GM18861 (cell line): ENCODE measurements around the gene NLRC4.
"Not testable (repeated sequence)": the region's sequence is repeated elsewhere in the genome, so short reads cannot be mapped to it uniquely, and the experiment has no call there.

Source experiments
- ATAC-seq: cut with Tn5 transposase; IDR thresholded peaks from one replicate; pipeline ENCODE4 v1.9.1; 2021; ENCODE audit not compliant: unreplicated experiment

Gene NLRC4, protein sequence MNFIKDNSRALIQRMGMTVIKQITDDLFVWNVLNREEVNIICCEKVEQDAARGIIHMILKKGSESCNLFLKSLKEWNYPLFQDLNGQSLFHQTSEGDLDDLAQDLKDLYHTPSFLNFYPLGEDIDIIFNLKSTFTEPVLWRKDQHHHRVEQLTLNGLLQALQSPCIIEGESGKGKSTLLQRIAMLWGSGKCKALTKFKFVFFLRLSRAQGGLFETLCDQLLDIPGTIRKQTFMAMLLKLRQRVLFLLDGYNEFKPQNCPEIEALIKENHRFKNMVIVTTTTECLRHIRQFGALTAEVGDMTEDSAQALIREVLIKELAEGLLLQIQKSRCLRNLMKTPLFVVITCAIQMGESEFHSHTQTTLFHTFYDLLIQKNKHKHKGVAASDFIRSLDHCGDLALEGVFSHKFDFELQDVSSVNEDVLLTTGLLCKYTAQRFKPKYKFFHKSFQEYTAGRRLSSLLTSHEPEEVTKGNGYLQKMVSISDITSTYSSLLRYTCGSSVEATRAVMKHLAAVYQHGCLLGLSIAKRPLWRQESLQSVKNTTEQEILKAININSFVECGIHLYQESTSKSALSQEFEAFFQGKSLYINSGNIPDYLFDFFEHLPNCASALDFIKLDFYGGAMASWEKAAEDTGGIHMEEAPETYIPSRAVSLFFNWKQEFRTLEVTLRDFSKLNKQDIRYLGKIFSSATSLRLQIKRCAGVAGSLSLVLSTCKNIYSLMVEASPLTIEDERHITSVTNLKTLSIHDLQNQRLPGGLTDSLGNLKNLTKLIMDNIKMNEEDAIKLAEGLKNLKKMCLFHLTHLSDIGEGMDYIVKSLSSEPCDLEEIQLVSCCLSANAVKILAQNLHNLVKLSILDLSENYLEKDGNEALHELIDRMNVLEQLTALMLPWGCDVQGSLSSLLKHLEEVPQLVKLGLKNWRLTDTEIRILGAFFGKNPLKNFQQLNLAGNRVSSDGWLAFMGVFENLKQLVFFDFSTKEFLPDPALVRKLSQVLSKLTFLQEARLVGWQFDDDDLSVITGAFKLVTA

DNA sequence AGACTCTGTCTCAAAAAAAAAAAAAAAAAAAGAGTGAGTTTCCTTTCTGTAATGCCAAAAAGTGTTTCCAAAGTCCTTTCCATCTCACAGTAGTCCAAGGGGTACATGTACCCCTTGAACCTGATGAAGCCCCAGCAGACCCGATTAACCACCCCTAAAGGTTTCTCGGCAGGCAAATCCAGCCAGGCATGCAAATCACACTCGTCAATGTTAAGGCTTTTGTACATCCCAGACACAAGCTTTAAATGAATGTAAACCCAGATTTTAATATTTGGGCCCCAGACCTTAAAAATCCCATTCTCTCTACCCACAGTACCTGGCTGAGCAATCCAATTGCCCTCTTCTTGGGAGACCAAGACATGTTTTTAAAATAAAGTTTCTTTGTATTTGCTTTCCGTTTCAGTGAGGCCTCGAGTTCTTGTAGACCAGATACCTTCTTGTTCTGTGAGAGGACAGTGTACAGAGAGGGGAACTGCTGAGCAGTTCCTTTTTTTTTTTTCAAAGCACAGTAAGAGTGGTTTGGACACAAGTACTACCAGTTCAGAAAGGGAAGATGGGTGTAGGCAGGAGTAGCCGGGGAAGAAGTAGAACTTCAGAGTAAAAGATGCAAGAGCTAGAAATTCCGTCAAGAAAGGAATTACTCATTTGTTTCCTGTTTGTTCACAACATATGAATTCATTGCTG is at the start of gene NLRC4:
TSS of gene NLRC4 (minus strand) at position 465 of the 684 bp plus-strand sequence. CDS start 8,111 bp downstream, outside the sequence.
- peak; percentile 90 for ATAC-seq

DNA sequence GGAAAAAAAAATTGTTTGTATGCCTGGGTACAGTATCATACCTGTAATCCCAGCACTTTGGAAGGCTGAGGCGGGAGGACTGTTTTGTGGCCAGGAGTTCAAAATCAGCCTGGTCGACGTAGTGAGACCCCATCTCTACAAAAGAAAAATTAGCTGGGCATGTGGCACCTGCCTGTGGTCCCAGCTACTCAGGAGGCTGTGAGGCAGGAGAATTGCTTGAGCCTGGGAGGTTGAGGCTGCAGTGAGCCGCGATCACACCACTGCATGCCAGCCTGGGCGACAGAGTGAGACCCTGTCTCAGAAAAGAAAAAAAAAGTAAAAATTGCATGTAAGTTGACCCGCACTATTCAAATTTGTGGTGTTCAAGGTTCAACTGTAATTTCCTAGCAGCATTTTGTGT is 45.9 kb upstream of the NLRC4 start:
- ATAC-seq = no peak

DNA sequence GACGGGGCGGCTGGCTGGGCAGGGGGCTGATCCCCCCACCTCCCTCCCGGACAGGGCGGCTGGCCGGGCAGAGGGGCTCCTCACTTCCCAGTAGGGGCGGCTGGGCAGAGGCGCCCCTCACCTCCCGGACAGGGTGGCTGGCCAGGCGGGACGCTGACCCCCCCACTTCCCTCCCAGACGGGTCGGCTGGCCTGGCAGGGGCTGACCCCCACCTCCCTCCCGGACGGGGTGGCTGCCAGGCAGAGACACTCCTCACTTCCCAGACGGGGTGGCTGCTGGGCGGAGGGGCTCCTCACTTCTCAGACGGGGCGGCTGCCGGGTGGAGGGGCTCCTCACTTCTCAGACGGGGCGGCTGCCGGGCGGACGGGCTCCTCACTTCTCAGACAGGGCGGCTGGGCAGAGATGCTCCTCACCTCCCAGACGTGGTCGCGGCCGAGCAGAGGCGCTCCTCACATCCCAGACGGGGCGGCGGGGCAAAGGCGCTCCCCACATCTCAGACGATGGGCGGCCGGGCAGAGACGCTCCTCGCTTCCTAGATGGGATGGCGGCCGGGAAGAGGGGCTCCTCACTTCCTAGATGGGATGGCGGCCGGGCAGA is 29.4 kb upstream of the NLRC4 start:
- not testable (repeated sequence) for ATAC-seq

DNA sequence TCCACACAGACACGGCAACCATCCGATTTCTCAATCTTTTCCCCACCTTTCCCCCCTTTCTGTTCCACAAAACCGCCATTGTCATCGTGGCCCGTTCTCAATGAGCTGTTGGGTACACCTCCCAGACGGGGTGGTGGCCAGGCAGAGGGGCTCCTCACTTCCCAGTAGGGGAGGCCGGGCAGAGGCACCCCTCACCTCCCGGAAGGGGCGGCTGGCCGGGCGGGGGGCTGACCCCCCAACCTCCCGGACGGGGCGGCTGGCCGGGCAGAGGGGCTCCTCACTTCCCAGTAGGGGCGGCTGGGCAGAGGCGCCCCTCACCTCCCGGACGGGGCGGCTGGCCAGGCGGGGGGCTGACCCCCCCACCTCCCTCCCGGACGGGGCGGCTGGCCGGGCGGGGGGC is 28.8 kb upstream of the NLRC4 start:
- not testable (repeated sequence) for ATAC-seq

DNA sequence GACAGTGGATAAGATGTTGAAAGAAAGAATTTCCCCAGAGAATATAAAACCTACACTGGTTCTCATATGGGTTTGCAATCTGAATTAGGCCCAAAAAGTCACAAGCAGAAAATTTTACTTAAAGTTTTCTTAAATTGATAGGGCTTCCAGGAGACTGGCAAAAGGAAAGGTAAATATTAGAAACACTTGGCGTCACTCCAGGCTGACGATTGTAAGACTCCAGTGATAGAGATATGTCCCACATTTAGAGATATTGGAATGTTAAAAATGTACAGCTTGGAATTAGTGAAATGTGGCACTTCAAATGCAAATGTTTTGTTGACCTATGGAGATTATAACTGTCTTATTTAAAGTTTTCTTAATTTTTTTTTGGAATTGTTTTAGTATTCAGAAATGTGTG is 27.1 kb upstream of the NLRC4 start:
- no peak for ATAC-seq

DNA sequence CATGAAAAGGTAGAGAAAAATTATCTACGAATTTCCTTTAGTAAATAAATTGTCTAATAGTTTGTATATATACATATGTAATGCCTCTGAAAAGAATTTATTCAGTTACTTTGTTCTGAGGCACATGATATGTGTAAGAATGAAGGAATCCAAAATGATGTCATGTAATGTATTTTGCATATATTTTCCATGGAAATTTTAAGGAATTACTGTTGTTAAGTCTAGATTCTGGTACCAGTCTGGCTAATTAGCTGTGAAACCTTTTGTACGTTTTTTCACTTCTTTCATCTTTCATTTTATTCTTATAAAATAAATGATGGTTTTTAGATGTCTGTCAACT is 25.3 kb upstream of the NLRC4 start:
- ATAC-seq = no peak

DNA sequence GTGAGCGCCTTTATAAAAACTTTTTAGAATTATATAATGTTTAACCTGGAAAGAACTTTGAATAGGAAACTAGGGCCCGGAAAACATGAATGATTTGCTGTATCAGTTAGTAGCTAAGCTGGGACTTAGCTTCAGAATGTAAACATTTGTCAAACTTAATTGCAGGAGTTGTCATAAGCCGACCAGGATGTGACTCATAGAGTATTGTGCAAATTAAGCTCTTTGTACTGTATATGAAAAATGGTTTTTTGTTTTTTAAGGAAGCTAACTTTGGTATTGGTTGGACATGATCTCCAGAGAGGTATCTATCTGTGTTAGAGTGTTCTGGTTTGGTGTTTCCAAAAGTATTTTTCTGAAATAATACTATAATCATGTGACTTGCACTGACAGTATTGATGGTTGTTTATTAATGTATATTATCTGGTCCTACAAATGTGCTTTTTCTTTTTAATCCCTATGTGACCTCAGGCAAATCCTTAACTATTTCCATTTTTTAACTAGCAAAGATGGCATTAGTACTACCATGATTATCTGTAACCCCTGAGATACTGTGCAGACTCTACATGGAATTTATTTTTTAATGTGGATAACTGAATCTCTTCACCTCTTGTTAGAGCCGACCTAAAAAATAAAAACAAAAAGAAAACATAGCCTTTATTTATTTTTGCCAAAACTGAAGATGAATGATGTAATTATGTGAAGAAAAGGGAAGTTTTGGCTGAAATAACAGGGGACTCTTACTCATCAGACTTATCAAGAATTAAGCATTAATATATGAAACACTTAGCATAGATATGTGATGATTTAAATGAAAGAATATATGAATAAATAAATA is 24.7 kb upstream of the NLRC4 start:
- ATAC-seq = no peak

DNA sequence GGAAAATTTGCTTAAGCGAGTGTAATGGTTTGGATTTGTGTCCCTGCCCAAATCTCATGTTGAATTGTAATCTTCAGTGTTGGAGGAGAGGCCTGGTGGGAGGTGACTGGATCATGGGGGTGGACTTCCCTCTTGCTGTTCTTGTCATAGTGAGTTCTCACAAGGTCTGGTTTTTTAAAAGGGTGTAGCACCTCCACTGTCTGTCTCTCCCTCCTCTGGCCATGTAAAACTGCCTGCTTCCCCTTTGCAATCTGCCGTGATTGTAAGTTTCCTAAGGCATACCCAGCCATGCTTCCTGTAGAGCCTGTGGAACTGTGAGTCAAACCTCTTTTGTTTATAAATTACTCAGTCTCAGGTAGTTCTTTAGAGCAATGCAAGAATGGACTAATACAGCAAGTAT is 19.6 kb upstream of the NLRC4 start:
- no peak for ATAC-seq

DNA sequence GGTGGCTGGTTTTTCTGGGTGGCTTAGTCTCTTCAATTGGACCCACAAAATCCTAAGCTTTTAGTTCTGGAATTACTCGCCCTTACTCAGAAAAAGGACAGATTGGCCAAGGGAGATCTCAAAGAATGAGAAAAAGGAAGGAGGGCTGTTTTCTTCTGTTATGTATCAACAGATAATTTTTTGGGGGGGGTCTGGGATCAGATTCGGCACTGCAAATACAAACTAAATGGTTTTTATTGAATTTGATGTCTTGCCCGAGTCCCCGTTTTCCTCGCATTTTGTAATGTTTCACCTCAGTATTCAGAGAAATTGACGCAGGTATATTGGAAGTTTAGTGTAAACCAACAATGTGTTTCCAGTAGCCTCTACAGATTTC is 13.8 kb upstream of the NLRC4 start:
- no peak for ATAC-seq

DNA sequence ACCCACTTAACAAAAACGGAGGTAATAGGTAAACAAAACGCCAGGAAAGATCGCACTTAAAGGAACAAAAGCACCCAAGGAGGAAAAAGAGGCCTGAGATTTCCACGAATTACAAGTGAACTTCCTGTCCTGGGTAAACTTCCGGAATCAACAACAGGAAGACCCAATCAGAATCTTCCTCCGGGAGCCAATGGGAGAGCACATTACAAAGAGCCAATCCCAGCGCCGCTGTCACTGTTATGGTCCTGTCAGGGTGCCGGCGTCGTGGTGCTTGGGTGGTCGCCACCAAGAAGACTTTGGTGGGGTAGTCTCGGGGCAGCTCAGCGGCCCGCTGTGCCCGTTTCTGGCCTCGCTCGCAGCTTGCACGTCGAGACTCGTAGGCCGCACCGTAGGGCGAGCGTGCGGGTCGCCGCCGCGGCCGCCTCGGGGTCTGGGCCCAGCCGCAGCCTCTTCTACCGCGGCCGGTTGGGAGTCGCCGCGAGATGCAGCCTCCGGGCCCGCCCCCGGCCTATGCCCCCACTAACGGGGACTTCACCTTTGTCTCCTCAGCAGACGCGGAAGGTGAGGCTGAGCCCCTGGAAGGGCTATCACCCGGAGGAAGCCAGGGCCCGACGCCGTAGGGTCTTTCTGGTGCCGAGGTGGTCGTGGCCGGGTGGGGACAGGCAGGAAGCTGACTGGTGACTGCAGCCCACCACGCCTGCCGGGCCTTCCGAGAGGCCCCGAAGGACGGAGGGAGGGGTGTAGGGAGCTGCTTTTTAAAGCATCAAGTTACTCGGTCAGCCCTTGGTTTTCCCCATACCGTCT is 13.2 kb upstream of the NLRC4 start, which contains the start of gene YIPF4:
TSS of gene YIPF4 (plus strand) at position 231 of the 804 bp plus-strand sequence. CDS start at position 483, 252 bp downstream.
- peak; percentile 96 for ATAC-seq

DNA sequence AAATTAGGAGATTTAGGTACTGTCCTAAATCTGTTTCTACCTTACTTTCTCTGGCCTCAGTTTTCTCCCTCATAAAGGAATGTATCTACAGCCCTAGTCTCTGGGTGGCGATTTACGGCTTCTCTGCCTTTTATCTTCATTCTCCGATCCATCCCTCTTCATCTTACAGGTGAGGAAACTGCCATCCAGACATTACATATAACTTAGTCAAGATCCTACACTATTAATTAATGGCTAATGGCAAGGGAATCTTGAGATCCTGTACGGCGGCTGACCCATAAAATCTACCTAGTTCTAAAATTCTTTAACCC is 12.6 kb upstream of the NLRC4 start:
- no peak for ATAC-seq

DNA sequence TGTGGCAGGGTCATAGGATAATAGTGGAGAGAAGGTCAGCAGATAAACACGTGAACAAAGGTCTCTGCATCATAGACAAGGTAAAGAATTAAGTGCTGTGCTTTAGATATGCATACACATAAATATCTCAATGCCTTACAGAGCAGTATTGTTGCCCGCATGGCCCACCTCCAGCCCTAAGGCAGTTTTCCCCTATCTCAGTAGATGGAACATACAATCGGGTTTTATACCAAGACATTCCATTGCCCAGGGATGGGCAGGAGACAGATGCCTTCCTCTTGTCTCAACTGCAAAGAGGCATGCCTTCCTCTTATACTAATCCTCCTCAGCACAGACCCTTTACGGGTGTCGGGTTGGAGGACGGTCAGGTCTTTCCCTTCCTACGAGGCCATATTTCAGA is 11.1 kb upstream of the NLRC4 start:
- ATAC-seq = not testable (repeated sequence)

DNA sequence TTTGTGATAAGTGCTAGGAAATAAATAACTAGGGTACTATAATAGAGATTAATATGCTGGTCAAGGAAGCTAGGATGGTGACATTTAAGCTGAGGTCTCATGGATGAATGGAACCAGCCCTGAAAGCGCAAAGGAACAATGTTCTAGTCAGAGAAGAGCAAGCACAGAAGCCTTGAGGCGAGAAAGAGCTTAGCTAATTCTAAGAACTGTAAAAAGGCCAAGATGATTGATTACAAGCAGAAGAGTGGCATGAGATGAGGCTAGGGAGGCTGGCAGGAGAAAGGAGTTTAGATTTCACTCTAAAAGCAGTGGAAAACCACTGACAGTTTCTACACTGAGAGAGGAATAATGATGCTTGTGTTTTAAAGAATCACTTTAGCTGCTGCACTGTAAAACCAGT is 9.6 kb upstream of the NLRC4 start:
- ATAC-seq = no peak

DNA sequence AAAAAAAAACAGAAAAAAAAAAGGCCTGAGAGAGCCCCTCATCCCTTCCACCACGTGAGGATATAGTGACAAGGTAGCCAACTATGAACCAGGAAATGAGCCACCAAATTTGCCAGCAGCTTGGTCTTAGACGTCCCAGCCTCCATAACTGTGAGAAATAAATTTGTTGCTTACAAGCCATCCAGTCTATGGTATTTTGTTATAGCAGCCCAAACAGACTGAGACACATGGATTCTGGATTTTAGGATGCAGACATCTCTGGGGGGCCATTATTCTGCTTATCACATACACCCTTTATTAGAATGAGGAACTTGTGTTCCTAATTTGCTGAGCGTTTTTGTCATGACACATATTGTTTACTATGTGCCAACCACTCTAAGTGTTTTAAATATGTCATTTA is 7.6 kb upstream of the NLRC4 start:
- no peak for ATAC-seq

DNA sequence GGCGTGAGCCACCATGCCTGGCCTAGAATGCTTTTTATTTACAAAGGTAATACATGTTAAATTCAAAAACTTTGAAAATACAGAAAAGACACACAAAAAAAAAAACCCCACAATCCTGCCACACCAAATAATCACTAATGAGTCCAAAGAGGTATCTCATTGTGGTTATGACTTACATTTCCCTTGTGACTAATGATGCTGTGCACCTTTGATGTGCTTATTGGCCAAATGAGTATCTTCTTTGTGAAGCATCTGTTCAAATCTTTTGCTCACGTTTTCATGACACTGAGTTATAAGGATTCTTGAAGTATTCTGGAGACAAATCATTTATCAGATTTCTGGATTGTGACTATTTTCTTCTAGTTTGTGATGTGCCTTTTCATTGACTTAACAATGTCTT is 6.4 kb upstream of the NLRC4 start:
- no peak for ATAC-seq

DNA sequence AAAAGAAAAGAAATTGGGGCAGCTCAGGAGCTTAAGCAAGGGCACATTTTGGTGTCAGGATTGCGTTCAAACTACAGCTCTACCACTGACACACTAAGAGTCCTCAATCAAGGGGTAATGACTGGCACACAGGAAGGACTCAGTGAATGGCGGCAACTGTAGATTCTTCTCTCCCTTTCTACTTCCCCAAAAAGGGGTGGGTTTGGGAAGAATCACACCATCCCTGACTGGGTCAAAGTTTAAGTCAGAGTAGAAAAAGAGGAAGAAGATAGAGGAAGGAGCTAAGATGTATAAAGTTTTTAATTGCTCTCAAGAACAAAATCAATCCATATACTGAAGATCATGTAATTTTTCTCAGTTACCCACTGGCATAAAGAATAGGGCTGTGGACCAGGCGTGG is 2.6 kb downstream of the NLRC4 start:
- no peak for ATAC-seq

DNA sequence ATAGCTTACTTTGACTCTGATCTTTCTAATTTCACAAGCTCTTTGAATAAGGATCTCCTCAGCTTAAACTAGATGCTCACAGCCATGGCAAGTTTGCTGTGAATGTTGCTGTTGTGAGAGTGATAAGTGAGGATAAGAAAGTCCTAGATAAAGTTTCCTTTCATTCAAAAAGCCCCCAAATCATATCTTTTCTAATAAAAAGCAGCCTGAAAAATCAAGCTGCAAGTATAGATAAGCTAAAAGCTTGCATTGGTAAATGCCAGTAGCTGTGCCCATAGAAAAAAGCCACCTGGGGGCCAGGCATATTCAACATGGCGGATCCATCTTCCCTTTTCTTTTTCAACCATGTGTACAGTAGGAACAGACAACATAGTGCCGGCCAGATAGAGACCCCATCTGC is 4.3 kb downstream of the NLRC4 start:
- ATAC-seq = no peak

DNA sequence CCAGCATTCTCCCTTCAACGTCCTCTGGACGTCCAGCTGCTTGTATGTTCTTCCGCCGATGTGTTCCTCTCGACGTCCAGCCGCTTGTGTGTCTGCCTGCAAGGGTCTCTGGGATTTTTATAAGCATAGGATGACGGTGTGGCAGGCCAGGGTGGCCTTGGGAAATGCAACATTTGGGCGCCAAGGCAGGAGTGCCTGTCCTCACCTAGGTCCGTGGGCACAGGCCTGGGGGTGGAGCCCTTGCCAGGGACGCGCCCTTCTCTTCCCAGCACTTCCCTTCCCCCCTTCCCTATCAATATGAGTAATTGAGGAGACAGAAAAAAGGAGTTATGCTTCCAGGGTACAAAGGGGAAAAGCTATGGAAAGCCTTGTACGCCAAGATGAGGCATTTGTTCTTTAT is 6.4 kb downstream of the NLRC4 start:
- ATAC-seq = no peak

DNA sequence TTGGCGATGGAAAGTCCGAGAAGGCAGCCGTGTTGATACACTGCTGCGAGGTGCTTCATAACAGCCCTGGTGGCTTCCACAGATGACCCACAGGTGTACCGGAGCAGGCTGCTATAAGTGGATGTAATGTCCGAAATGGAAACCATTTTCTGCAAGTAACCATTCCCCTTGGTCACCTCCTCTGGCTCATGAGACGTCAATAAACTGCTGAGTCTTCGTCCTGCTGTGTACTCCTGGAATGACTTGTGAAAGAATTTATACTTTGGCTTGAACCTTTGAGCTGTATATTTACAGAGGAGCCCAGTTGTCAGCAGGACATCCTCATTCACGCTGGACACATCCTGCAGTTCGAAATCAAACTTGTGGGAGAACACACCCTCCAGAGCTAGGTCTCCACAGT is 14.4 kb downstream of the NLRC4 start:
- no peak for ATAC-seq
